T-cell (primary cell): ENCODE data around the gene VPS16. TPM values are rescaled to one million over a fixed set of nuclear protein-coding genes. Genes with fewer than 3 reads are reported as not detected.
A peak's percentile ranks its signal among the peaks of the same experiment; 100 is the strongest.

Experiments used
- ATAC-seq, 4 experiments: fragments of 200-7000 bp in 3 of 4; fragments of 150-1000 bp in 1 of 4; cut with Tn5 transposase; replicated peaks in 1 of 4; 1 replicate in 3 of 4; 2 replicates in 1 of 4; pipeline ENCODE4 v1.10.0; 2021; ENCODE audit warnings: moderate library complexity in 3 of 4, mild to moderate bottlenecking in 2 of 4, moderate number of reproducible peaks in 1 of 4
- CTCF ChIA-PET, 2 donors: fragments of 300-600 bp; sonication (Branson Sonifier 250); formaldehyde crosslinking; loops; one replicate each; lab custom pipeline; 2022; ENCODE audit warnings: antibody characterized with exemption in 2 of 2; lab: Charles Lee
- POLR2A ChIA-PET, 2 donors: fragments of 300-600 bp; sonication (Branson Sonifier 250); formaldehyde crosslinking; loops; one replicate each; lab custom pipeline; 2022; ENCODE audit warnings: antibody characterized with exemption in 2 of 2; lab: Charles Lee
- DNase-seq, 35 experiments: peaks; one replicate each; pipeline versions ENCODE4 v3.0.0 to v3.0.0-alpha.2; 2013 to 2023
- H3K27ac ChIP-seq: one replicate; pipeline ENCODE4 v1.5.1; 2013; ENCODE audit warnings: low read length
- H3K27me3 ChIP-seq, 2 experiments: replicated peaks in 1 of 2; 1 replicate in 1 of 2; 2 replicates in 1 of 2; pipeline versions ENCODE4 v1.6.1 to v1.7.0; 2013; ENCODE audit warnings: low read length in 1 of 2, mixed read lengths in 1 of 2; ENCODE audit not compliant: control insufficient read depth in 2 of 2, insufficient read depth in 2 of 2; ENCODE audit errors: extremely low read depth in 1 of 2
- H3K36me3 ChIP-seq, 2 donors: 1 replicate in 1 of 2; 2 replicates in 1 of 2; pipeline versions ENCODE4 v1.6.1 to v1.7.0; 2013; ENCODE audit warnings: low read length in 1 of 2; ENCODE audit not compliant: control insufficient read depth in 2 of 2, insufficient read depth in 1 of 2; ENCODE audit errors: extremely low read depth in 1 of 2
- H3K4me1 ChIP-seq, 2 experiments: 1 replicate in 1 of 2; 2 replicates in 1 of 2; pipeline versions ENCODE4 v1.6.1 to v1.7.0; 2013; ENCODE audit warnings: low read length in 2 of 2, mixed read lengths in 1 of 2; ENCODE audit not compliant: insufficient read depth in 2 of 2, control insufficient read depth in 1 of 2; ENCODE audit errors: extremely low read depth in 1 of 2
- H3K4me3 ChIP-seq, 2 donors: 1 replicate in 1 of 2; 2 replicates in 1 of 2; pipeline versions ENCODE4 v1.5.1 to v1.7.0; 2013; ENCODE audit warnings: mild to moderate bottlenecking in 2 of 2, low read length in 1 of 2, moderate library complexity in 1 of 2; ENCODE audit not compliant: control insufficient read depth in 1 of 2; ENCODE audit errors: extremely low read depth in 1 of 2
- H3K9me3 ChIP-seq: 2 replicates; pipeline ENCODE4 v1.7.0; 2013
- H3K27ac Mint-ChIP-seq, 2 donors: one replicate each; pipeline ENCODE4 v1.8.0; 2020 to 2021; ENCODE audit warnings: mild to moderate bottlenecking in 2 of 2, mixed read lengths in 2 of 2
- H3K27me3 Mint-ChIP-seq, 2 donors: one replicate each; pipeline ENCODE4 v1.8.0; 2021 to 2022; ENCODE audit warnings: mixed read lengths in 2 of 2
- H3K36me3 Mint-ChIP-seq: one replicate; pipeline ENCODE4 v1.8.0; 2021; ENCODE audit warnings: mixed read lengths
- H3K4me1 Mint-ChIP-seq, 3 donors: one replicate each; pipeline ENCODE4 v1.8.0; 2020 to 2022; ENCODE audit warnings: mixed read lengths in 3 of 3, mild to moderate bottlenecking in 1 of 3
- H3K4me3 Mint-ChIP-seq, 3 donors: one replicate each; pipeline ENCODE4 v1.8.0; 2020 to 2022; ENCODE audit warnings: mild to moderate bottlenecking in 3 of 3, mixed read lengths in 3 of 3, moderate library complexity in 3 of 3
- H3K9me3 Mint-ChIP-seq, 3 donors: one replicate each; pipeline ENCODE4 v1.8.0; 2020 to 2022; ENCODE audit warnings: mixed read lengths in 3 of 3
- WGBS: methylation state at CpG from one replicate; pipeline ENCODE4 v1.1.5; 2013; ENCODE audit warnings: missing lambda C conversion rate; ENCODE audit not compliant: insufficient coverage; 5-methylcytosine and 5-hydroxymethylcytosine counted together
- total RNA-seq, 35 experiments: library from RNA in 6 of 35; stranded (reverse) in 6 of 35; fragments of 120-200 nt in 1 of 35; gene quantifications; one replicate each; pipeline versions ENCODE4 v1.2.1 to v1.2.4 and lab custom pipeline; 2013 to 2026

The VPS16 gene
- total RNA-seq, 5 donors from 2014 or later (not counting 1 experiment from before 2014, with no cell fraction given): 44.5 to 72.2 (median 68.2) TPM

DNA sequence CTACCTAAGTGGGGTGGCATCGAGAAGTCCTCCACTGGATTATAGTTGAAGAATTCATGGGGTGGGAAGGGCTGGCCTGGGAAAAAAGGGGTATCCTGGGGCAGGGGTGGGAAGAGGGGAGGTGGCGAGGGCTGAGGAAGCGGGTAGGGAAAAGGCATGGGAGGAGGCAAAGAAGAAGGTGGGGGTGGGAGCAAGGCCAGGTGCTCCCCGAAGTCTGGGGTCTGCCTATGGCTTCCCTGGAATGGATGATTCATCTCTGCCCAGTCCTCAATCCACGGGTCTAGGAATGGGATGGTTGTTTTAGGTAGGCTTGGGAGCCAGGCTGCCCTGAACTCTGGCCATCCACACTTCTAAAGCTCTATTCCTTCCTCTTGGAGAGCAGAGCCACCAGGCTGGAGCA lies 4.5 kb upstream of the VPS16 start:
- peaks cover 8 to 24% (median 15%) of the 10 kb centered on the region in 3 donors for H3K4me1 Mint-ChIP-seq
- no peak for DNase-seq

GRCh38 chr20:2837221-2837960 lies 3.2 kb upstream of the VPS16 start:
- Mint-ChIP-seq H3K4me1 (peaks cover 14 to 27% (median 15%) of the 10 kb centered on the region in 3 donors), H3K36me3 (peaks cover 15% of the 10 kb centered on the region), H3K9me3 (no peaks in the 10 kb centered on the region), H3K27me3 (no peaks in the 10 kb centered on the region), H3K4me3 (peak overlapping the region in 1 of 3 donors; percentile 24), H3K27ac (no peak overlapping the region)
- POLR2A ChIA-PET: interaction anchor here in 1 of 2 donors (0.7 kb wide), 1 partner anchor 208 kb away, joined by 3 read pairs; the partner anchor contains the start of gene MRPS26
- WGBS: 93% methylated on average over 4 of the region's 6 CpGs
- no peaks in the 10 kb centered on the region for H3K27me3 ChIP-seq
- H3K36me3 ChIP-seq: peaks cover 0 to 12% of the 10 kb centered on the region in 2 donors
- ATAC-seq (no peak), DNase-seq (no peak)
- H3K27ac ChIP-seq: no peak overlapping the region
- no peaks in the 10 kb centered on the region for H3K9me3 ChIP-seq
- CTCF ChIA-PET: no interaction called here
- no peak overlapping the region for H3K4me3 ChIP-seq
- H3K4me1 ChIP-seq: peaks cover 2 to 35% of the 10 kb centered on the region in 2 experiments

More for the DNA sequence above, 4.5 kb upstream of the VPS16 start:
- H3K36me3 ChIP-seq: peaks cover 0 to 12% of the 10 kb centered on the region in 2 donors
- POLR2A ChIA-PET: no interaction called here
- Mint-ChIP-seq H3K27me3 (no peaks in the 10 kb centered on the region), H3K4me3 (no peak overlapping the region), H3K36me3 (peaks cover 15% of the 10 kb centered on the region), H3K9me3 (no peaks in the 10 kb centered on the region), H3K27ac (no peak overlapping the region)
- H3K4me3 ChIP-seq: no peak overlapping the region
- no peaks in the 10 kb centered on the region for H3K9me3 ChIP-seq
- no peaks in the 10 kb centered on the region for H3K27me3 ChIP-seq
- WGBS: 93% methylated on average over 3 of the region's 5 CpGs
- CTCF ChIA-PET: interaction anchor here in 1 of 2 donors (0.9 kb wide), 1 partner anchor 9 kb away, joined by 3 read pairs; no protein-coding TSS in a partner anchor
- peaks cover 0 to 23% of the 10 kb centered on the region in 2 experiments for H3K4me1 ChIP-seq
- H3K27ac ChIP-seq: no peak overlapping the region
- no peak for ATAC-seq

DNA sequence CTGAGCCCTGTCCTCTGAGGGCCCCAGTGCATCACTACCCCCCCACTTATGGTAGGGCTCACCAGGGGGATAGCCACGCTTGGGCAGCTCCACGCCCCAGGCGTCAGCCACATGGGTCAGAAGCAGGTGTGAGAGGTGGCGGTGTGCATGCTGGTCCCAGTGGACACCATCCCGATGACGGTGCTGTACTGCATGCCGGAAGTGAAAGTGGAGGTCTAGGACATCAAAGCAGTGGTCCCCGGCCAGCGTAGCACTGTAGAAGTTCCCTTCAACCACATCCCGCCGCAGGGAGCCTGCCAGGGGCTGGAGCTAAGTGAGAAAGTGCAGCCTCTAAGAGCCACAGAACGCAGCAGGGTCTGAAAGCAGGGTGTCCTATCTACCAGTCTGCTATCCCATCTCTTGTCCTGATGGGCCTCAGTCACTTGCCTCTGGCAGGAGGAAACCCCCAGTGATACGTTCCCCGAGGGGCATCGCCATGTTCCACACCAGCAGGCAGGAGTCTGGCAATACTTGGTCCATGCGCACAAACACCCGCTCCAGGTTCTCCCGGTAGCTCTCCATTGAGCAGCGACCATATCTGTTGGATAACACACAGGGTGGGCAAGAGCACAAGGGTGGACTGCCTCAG lies 2.3 kb upstream of the VPS16 start:
- no peak for DNase-seq
- H3K4me3 Mint-ChIP-seq: peak overlapping the region; percentile 9 to 89 (median 54)
- POLR2A ChIA-PET: interaction anchor here (0.6 to 0.7 kb wide), 2 partner anchors 132 to 207 kb away, joined by 3 read pairs; partner anchors contain the start of gene MRPS26 (in 1 of the 2)
- H3K36me3 ChIP-seq: peaks cover 0 to 12% of the 10 kb centered on the region in 2 donors
- H3K27me3 ChIP-seq: no peaks in the 10 kb centered on the region
- no peaks in the 10 kb centered on the region for H3K9me3 Mint-ChIP-seq
- H3K36me3 Mint-ChIP-seq: peaks cover 15% of the 10 kb centered on the region
- peaks cover 2 to 35% of the 10 kb centered on the region in 2 experiments for H3K4me1 ChIP-seq
- WGBS: 96% methylated on average over 14 of the region's 19 CpGs
- ATAC-seq: no peak
- CTCF ChIA-PET: no interaction called here
- peaks cover 14 to 27% (median 20%) of the 10 kb centered on the region in 3 donors for H3K4me1 Mint-ChIP-seq
- no peaks in the 10 kb centered on the region for H3K27me3 Mint-ChIP-seq
- H3K4me3 ChIP-seq: no peak overlapping the region
- no peak overlapping the region for H3K27ac ChIP-seq
- peak overlapping the region in 1 of 2 donors; percentile 39 for H3K27ac Mint-ChIP-seq
- H3K9me3 ChIP-seq: no peaks in the 10 kb centered on the region

GRCh38 chr20:2838847-2839671 lies 1.5 kb upstream of the VPS16 start:
- peaks cover 0 to 12% of the 10 kb centered on the region in 2 donors for H3K36me3 ChIP-seq
- DNase-seq (no peak), ATAC-seq (no peak)
- Mint-ChIP-seq H3K27ac (peak overlapping the region; percentile 70 to 76), H3K36me3 (peaks cover 15% of the 10 kb centered on the region), H3K4me1 (peaks cover 20 to 32% (median 27%) of the 10 kb centered on the region in 3 donors), H3K9me3 (no peaks in the 10 kb centered on the region), H3K4me3 (peak overlapping the region; percentile 70 to 89 (median 78)), H3K27me3 (no peaks in the 10 kb centered on the region)
- ChIA-PET POLR2A (interaction anchor here in 1 of 2 donors (0.6 kb wide), 1 partner anchor 131 kb away, joined by 3 read pairs; no protein-coding TSS in a partner anchor), CTCF (no interaction called here)
- H3K27me3 ChIP-seq: no peaks in the 10 kb centered on the region
- no peak overlapping the region for H3K4me3 ChIP-seq
- H3K27ac ChIP-seq: no peak overlapping the region
- WGBS: 100% methylated on average over 10 of the region's 15 CpGs
- H3K9me3 ChIP-seq: no peaks in the 10 kb centered on the region
- peaks cover 2 to 35% of the 10 kb centered on the region in 2 experiments for H3K4me1 ChIP-seq

DNA sequence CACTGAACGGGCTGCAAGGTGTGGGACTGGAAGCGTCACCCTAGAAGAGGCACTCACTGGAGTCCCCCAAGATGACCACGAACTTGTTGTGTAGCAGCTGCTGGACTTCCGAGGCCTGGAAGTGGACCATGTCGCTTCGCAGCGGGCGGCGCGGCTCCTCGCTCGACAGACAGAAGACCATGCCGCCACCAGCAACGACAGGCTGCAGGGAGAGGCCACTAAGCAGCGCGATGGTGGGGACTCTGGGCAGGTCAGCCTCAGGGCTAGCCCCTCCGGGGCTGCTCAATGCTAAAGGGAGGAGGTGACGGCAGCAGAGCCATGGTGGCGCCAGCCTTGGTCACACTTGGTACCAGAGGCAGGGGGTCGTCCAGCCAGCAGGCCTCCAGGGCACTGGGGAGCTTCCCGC lies 810 bp upstream of the VPS16 start:
- peaks cover 2 to 35% of the 10 kb centered on the region in 2 experiments for H3K4me1 ChIP-seq
- H3K27me3 ChIP-seq: no peaks in the 10 kb centered on the region
- no peaks in the 10 kb centered on the region for H3K9me3 Mint-ChIP-seq
- H3K4me1 Mint-ChIP-seq: peaks cover 27 to 37% (median 33%) of the 10 kb centered on the region in 3 donors
- H3K36me3 Mint-ChIP-seq: peaks cover 14% of the 10 kb centered on the region
- no peak for ATAC-seq
- no peak for DNase-seq
- H3K36me3 ChIP-seq: peaks cover 0 to 12% of the 10 kb centered on the region in 2 donors
- H3K27ac Mint-ChIP-seq: peak overlapping the region; percentile 70 to 76
- H3K27me3 Mint-ChIP-seq: no peaks in the 10 kb centered on the region
- ChIA-PET CTCF (no interaction called here), POLR2A (interaction anchor here in 1 of 2 donors (0.6 kb wide), 1 partner anchor 230 kb away, joined by 6 read pairs; no protein-coding TSS in a partner anchor)
- H3K4me3 Mint-ChIP-seq: peak overlapping the region; percentile 70 to 89 (median 78)
- H3K9me3 ChIP-seq: no peaks in the 10 kb centered on the region
- WGBS: 88% methylated on average over 20 of the region's 21 CpGs
- no peak overlapping the region for H3K27ac ChIP-seq
- H3K4me3 ChIP-seq: peak overlapping the region; percentile 63 to 93
